ENCODE results near the gene APLN.

GRCh38 chrX:129634541-129634940, 20.2 kb downstream of the APLN start:
- TF ChIP-seq GATA2 (IDR thresholded peaks at IDR 0.05; ENCODE audit: low read depth, low read length) (no peak), GATA3 (IDR thresholded peaks at IDR 0.05; ENCODE audit: low read depth, low read length) (no peak)

All from SH-SY5Y (cell line).